Measurements from ENCODE around the gene CREB3L2.
A peak's percentile ranks its signal among the peaks of the same experiment; 100 is the strongest.

DNA sequence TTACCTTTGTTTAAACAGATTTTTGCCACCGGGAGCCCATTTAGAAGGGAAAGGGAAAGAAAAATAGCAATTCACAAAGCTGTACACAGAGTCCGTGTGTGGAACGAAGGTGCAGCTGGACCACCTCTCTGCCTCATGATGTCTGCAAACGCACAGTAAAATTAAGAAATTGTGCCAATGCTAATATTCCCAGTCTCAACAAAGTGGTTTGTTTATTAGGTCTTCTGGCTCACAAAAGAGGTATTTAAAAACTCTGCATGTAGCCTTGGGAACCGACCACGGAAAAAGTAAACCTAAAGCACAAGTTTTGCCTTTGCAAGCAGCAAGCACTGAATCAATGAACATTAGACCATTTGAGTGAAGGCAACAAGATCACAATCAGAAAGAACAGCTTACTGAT lies 57.7 kb downstream of the CREB3L2 start:
- TF ChIP-seq POLR2A (IDR thresholded peaks at IDR 0.05) (no peak), EP300 (IDR thresholded peaks at IDR 0.05; ENCODE audit: low read depth) (peak; percentile 37), POLR2AphosphoS5 (IDR thresholded peaks at IDR 0.05) (peak in 2 of 3 donors; percentile 15 to 18)
- TF ChIP-seq, protein P1, sequence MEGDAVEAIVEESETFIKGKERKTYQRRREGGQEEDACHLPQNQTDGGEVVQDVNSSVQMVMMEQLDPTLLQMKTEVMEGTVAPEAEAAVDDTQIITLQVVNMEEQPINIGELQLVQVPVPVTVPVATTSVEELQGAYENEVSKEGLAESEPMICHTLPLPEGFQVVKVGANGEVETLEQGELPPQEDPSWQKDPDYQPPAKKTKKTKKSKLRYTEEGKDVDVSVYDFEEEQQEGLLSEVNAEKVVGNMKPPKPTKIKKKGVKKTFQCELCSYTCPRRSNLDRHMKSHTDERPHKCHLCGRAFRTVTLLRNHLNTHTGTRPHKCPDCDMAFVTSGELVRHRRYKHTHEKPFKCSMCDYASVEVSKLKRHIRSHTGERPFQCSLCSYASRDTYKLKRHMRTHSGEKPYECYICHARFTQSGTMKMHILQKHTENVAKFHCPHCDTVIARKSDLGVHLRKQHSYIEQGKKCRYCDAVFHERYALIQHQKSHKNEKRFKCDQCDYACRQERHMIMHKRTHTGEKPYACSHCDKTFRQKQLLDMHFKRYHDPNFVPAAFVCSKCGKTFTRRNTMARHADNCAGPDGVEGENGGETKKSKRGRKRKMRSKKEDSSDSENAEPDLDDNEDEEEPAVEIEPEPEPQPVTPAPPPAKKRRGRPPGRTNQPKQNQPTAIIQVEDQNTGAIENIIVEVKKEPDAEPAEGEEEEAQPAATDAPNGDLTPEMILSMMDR (IDR thresholded peaks at IDR 0.05), result no peak
